HG03045 (cell line): Measurements from ENCODE around the gene RILPL2.
"Not testable (repeated sequence)": the region's sequence is repeated elsewhere in the genome, so short reads cannot be mapped to it uniquely, and the experiment has no call there.

Experiments used
- ATAC-seq: cut with Tn5 transposase; IDR thresholded peaks from one replicate; pipeline ENCODE4 v1.9.1; 2021; ENCODE audit warnings: mild to moderate bottlenecking, moderate library complexity; ENCODE audit not compliant: unreplicated experiment

RILPL2 gene

DNA sequence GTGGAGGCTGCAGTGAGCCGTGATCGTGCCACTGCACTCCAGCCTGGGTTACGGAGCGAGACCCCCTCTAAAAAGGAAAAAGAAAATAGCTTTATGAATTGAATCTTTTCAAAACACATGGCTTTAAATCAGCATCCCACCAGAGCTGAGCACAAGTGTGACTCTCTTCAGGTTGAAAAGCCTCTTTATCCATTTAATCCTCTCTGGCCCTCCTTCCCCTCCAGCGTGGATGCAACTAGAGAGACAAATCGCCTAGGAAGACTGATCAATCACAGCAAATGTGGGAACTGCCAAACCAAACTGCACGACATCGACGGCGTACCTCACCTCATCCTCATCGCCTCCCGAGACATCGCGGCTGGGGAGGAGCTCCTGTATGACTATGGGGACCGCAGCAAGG is 29.2 kb downstream of the RILPL2 start:
- ATAC-seq, result not testable (repeated sequence)

DNA sequence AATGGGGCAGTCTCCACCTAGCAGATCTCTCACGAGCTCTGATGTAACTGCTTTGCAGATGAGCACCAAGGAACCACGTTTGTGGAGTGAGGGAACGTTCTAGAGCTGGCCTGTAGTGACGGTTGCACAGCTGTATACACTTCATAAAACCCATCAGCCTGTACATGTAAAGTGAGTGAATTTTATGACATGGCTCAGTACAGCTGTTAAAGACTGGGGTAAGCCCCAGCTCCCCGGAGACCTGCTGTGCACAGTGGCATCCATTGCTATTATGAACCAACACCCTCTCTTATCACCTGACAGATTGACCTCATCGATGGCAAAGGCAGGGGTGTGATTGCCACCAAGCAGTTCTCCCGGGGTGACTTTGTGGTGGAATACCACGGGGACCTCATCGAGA is 31.9 kb downstream of the RILPL2 start:
- no peak for ATAC-seq

DNA sequence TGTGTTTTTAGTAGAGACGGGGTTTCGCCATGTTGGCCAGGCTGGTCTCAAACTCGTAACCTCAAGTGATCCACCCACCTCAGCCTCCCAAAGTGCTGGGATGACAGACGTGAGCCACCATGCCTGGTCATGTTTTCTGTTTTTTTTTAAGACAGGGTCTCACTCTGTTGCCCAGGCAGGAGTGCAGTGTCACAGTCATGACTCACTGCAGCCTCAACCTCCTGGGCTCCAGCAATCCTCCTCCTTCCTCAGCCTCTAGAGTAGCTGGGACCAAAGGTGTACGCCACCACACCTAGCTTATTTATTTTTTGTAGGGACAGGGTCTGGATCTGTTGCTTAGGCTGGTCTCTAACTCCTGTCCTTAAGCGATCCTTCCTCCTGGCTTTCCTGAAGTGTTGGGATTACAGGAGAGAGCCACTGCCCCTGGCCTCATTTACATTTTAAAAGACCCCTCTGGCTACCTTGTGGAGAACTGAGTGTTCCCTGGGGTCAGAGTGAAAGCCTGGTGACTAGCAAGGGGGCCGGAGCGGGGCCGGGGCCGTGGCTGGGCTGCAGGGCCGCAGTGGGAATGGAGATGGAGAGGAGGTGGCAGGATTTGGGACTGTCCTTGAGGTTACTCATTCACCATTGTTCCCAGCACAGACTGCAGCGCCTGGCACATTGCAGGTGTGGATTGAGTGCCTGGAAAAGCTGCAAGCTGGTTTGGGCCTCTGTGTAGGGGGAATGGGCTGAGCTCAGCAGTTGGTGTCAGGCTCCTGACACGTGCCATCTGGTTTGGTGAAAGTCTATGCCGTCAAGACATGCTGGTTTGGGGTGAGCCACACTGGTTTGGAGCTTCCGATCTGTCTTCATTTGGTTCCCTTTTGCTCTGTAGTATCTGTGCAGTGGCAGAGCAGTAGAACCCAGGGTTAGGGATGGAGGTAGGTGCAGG is 34.5 kb downstream of the RILPL2 start:
- ATAC-seq, result no peak

DNA sequence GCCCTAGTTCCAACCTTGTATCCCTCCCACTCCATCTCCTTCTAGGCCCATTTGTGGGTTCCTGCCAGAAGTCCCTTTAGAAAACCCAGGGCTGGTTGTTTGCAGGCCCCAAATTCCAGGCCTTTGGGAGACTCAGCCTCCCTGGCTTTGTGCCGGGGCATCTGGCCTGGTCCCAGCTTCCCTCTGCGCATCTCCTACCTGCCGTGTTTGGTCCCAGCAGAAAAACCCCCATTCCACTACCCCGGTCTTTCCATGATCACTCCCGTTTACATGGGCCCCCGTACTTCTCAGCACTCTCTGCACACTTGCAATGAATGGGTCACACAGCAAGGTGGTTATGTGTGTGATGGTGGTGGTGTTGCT is 37.2 kb downstream of the RILPL2 start:
- ATAC-seq, result no peak

DNA sequence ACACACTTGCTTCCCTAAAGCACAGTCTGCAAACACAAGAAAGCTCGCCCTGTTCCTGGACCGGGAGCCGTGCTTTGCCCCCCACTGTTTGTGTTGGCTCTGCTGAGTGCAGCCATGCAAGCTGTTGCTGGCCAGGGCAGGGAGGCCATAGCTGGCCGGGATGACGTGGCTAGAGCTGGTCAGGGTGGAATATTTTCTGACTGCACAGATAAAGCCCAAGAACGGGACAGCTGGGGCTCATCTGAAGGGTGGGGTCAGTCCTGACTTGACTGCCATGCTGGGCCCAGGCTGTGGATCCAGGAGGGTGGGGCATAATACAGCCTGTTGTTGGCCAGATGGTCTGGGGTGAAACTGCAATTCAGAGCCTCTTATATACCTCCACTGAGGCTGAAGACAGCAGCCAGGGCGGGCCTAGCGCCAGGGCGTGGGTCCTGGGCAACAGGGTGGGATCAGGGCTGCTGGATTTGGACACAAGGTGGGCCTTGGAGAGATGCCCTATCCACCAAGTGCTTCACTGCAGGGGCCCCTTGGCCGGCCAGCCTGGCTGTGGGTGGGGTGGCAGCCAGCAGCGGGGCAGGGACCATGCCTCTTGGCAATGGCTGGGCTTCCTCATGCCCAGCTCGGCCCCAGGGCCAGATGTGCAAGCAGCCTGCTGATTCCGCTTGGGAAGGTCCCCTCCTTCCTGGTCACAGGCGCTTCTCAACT is 37.8 kb downstream of the RILPL2 start:
- ATAC-seq, result no peak

DNA sequence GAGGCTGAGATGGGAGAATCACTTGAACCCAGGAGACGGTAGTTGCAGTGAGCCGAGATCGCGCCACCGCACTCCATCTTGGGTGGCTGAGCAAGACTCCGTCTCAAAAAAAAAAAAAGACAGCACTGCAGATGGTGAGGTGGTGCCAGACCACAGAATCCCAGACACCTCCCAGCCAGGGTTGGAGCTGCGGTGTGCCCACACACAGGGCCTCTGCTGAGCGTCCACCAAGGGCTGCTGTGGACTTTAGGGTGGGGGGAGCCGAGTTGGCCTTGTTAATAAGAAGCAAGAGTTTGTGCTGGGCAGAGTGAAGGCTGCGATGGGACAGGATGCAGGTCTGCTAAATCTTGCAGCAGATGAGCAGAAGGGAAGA is 38.3 kb downstream of the RILPL2 start:
- ATAC-seq, result no peak

DNA sequence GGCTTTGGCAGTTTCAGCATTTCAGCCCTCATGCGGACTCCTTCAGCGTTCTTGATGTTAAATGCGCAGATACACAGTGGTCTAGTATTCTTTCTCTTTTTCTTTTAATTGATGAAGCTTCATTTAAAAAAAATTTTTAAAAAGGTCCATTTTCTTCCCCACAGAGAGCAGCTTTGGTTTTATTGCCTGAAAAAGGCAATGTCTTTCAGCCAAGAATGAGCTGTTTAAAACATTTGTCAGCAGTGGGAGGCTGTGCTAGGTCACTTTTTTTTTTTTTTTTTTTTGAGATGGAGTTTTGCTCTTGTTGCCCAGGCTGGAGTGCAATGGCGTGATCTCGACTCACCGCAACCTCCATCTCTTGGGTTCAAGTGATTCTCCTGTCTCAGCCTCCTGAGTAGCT is 39.1 kb downstream of the RILPL2 start:
- ATAC-seq, result no peak

DNA sequence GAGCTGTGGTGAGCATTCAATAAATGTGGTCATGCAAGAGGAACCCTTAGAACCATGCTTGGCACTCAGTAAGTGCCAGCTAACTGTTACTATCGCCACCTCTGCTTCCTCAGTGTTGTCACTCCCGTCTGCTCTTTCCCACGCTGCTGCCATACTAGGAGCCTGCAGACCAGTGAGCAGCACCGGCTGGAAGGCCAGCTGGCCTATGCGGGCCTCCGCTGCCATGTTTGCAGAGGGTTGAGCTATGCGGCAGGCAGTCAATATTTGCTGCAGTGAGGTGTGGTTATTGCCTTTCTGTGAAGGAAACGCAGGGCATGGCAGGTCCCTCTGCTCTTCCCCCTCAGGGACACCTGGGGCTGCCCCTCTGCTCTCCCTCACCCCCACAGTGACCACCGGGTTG is 39.5 kb downstream of the RILPL2 start:
- ATAC-seq, result no peak

DNA sequence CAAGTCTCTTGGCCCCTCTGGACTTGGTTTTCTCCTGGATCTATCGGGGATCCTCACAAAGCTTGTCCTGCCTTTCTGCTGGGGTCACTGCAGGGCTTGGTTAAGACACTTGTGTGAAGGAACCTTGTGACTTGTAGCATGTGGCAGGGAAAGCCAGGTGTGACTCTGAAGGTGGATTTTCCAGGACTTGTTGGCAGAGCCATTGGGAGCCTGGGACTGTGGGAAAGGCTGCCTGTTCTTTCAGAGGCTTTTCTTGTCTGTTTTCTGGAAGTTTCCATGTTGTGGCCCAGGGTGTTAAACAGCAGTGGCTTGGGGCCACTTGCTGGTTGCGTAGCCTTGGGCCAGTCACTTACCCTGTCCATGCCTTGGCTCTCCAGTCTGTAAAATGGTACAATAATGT is 39.9 kb downstream of the RILPL2 start:
- ATAC-seq, result no peak

DNA sequence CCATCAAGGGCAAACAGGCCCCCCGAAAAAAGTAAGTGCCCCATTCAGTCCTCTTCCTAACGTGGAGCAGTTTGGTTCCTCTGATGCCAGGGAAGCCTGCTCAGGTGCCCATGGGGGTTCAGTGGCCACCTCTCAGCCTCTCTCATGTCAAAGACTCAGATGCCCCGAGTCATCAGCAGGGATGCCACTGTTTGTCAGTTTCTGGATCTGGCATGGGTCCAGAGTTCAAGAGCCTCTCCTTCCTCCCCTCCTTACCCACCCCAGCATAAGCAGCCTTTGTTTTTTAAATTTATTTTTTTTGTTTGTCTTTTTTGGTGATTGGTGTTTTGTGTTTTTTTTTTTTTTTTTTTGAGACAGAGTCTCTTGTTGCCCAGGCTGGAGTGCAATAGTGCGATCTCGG is 41.2 kb downstream of the RILPL2 start:
- ATAC-seq, result no peak

DNA sequence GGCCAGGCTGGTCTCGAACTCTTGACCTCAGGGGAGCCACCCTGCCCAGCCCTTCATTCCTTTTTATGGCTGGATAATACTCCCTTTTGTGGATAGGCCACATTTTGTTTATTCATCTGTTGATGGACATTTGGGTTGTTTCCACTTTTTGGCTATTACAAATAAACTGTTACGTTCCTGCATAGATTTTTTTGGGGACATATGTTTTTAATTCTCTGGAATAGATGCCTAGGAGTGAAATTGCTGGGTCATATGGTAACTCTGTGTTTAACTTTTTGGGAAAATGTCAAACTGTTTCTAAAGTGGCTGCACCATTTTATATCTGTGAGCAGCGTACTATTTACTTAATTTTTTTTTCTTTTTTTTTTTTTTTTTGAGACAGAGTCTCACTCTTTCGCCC is 42.7 kb downstream of the RILPL2 start:
- ATAC-seq, result no peak

DNA sequence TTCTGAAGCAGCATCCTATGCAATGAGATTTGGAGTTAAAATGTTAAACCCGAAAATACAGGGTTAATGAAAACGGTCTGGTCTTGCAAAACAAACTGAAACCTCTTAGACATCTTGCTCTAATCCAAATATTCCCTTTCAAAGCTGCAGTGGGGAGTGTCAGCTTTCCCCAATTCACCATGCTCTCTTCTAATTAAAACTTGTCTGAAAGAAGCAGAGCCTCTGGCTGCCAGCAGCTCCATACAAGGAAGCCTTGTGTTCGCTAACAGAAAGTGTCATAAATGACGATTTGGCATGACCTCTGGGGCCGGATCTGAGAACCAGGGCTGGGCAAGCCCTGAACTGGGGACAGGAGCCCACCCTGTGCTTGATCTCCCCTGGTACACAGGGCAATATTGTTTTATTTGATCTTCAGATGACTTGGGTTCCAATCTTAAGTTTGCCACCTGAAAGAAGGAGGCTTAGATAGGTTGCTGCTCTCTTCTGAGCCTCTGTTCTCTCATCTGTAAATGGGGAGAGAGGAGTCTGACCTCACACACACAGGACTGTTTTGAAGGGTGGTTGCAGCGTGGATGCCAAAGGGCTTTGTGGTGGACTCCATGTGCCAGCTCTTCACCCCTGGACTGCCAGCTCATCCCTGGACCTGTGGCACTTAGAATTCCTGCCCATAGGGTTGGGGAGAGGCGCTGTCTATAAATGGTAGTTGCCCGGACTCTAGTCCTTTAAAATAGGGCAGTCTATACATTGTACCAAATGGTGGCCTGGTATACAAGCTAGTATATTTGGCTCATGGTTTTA is 44.7 kb downstream of the RILPL2 start:
- no peak for ATAC-seq

DNA sequence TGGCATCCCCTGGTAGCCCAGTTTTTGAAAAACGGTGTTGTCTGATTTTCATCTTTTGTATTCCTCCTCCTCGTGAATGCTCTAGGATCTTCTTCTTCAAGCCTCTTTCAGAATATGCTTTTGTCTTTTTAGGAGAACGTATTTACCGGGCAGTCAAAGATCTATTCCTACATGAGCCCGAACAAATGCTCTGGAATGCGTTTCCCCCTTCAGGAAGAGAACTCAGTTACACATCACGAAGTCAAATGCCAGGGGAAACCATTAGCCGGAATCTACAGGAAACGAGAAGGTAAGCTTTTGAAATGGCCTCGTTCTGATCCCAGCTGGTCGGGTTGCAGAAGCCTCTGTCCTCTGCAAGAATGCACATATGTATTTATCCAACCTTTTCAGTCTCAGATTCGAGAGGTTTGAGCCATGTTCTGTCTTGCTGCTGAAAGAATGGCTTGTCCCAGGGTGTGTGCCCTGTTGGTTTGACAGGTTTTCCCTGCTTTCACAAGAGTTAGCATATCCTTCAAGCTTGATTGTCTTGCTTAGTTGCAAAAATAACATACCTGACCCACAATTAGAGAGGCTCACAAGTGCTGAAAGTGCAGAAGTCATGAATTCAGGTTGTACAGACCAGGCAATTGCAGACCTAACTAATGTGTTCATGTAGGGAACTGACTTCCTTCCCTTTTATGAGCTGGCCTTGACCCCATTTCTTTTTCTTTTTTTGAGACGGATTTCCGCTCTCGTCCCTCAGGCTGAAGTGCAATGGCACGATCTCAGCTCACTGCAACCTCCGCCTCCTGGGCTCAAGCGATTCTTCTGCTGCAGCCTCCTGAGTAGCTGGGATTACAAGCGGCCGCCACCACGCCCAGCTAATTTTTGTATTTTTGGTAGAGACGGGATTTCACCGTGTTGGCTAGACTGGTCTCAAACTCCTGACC is 45.7 kb downstream of the RILPL2 start:
- no peak for ATAC-seq

DNA sequence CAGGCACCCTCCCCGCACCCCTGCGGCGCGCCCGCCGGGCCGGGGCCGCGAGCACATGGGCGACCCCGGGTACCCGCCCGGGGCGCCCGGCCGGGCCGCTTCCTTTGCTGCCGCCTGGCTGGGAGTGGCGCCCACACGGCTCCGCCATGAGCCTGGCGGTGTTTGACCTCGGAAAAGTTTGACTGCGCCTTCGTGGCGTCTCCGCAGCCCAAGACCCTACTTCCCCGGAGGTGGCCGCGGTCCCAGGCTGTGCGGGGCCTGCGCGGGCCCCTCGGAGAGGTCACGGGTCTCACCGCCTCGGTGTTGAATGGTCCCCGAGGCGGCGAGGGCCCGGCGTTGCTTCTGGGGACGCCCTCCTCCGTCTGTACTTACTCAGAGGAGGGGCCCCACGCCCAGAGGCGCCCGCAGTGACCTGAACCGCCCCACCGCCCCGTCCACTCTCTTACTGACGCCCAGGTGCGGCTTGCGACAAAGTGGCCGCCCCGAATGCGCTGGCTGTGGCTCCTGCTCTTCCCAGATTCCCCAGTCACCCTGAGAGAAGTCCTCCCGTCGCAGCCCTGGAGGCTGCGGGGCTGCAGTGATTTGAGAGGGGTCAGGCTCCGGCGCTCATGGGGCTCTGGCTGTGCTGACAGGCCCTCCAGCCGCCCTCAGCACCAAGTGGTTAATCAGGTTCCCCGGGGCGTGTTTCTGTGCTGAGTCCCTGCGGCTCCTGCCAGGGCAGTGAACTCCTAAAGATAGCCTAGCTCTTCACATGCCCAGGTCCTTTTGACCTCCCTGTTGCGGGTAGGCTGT is 46.7 kb downstream of the RILPL2 start:
- ATAC-seq, result peak; percentile 22

DNA sequence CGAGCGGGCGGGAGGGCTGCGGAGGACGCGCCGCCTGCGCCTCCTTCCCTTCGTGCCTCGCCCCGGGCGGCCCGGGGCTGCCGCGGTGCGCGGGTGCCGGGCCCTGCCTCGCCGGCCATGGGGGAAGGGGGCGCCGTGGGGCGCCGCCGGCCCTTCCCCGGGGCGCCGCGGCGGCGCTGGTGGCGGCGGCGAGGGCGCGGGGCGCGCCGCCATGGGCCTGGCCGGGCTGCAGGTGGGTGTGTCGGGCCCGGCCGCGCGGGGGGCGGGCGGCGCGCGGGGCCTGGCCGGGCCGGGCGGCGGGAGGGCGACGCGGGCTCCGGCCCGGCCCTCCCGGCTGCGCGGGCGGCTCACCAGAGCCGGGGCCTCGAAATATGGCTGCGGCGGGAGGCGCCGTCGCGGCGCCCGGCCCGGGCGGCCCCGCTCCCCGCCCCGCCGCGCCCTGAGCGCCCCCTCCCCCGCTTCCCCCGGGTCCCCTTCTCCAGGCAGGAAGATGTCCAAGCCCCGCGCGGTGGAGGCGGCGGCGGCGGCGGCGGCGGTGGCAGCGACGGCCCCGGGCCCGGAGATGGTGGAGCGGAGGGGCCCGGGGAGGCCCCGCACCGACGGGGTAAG is 47.4 kb downstream of the RILPL2 start:
- peak; percentile 17 for ATAC-seq

DNA sequence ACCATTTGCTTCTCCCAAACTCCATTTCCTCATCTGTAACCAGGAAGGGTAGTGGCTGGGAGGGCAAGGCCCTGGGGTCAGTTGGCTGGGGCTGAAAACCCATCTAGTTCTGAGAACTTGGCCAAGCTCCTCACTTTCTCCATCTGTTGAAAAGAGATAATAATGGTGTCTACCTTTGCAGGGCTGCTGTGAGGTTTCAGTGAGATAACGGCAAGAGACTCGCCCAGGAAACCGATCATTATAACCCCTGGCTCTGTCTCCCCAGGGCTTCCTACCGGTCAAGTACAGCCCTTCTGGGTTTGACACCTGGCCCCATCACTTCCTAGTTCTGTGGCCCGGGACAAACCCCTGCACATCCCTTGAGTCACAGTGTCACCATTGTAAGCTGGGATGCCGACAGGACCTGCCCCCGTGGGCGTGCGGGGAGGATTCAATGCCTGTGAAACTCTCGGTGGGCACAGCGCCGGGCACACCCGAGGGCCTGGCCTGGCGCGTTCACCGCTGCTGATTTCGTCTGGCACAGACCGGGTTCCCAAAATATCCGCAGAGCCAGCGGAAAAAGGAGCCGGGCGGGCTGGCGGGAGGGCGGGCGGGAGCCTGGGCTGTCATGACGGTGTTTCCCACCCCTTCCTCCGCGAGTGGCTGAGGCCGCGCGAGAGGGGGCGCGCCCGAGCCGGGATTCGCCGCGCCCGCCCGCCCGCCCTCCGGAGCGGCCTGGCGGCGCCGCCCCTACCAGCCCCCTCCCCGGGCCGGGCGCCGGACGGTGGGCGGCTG is 48.1 kb downstream of the RILPL2 start:
- peak; percentile 32 for ATAC-seq

DNA sequence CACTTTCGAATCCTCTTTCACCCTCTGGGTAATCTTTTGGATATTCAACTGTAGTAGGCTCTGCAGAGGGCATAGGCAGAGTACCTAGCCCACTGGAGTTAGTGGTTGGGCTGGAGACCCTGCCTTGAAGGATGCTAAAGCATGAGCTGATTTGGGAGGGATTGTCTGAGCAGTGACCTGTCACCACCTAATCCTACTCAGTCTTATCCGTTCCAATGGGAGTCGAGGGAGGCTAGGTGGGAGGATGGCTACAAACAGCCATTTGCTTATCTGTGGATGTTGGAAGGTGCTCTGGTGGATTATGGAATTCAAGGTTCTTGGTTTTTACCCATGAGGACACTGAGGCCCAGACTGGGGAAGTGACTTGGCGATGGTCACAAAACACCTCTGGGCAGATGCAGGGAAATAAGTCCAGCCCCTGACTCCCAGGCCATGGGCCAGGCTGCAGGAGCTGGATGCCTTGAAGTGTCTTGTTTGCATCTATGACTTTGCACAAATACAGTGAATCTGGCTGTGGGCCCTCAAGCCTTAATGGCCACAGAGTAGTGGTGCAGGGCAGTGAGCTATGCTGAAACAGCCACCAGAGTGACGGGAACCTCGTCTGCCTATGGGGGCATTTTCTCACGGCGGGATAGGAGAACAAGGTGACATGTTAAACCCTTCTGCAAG is 48.8 kb downstream of the RILPL2 start:
- no peak for ATAC-seq

DNA sequence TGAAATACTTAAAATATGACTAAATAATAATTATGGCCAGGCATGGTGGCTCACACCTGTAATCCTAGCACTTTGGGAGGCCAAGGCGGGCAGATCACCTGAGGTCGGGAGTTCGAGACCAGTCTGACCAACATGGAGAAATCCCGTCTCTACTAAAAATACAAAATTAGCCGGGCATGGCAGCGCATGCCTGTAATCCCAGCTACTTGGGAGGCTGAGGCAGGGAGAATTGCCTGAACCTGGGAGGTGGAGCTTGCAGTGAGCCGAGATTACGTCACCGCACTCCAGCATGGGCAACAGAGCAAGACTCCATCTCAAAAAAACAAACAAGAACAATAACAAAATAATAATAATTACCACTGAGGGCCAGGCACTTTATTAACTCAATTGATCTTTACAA is 50.9 kb downstream of the RILPL2 start:
- not testable (repeated sequence) for ATAC-seq
